Measurements from ENCODE around the gene GSTT2. TPM values are rescaled to one million over a fixed set of nuclear protein-coding genes. Genes with fewer than 3 reads are reported as not detected.

The GSTT2 gene
- total and polyA plus RNA-seq, 2 experiments from 2014 or later = 0.44 TPM; not detected in 1

- no peak overlapping the region for H3K27ac ChIP-seq (ENCODE audit: low read depth)
- H3K4me1 Mint-ChIP-seq = peaks cover 6% of the 10 kb centered on the region; the same call in 2 of the 3 replicates
- no peak overlapping the region for H3K27ac Mint-ChIP-seq
- H2AFZ ChIP-seq = no peak overlapping the region
- no peaks in the 10 kb centered on the region for H3K36me3 ChIP-seq (ENCODE audit: insufficient read depth)
- no peaks in the 10 kb centered on the region for H3K9me2 ChIP-seq (ENCODE audit: insufficient read depth)
- H3K79me2 ChIP-seq (replicated peaks; ENCODE audit: insufficient read depth) = peaks cover 58% of the 10 kb centered on the region
- no peaks in the 10 kb centered on the region for H3K27me3 ChIP-seq (ENCODE audit: insufficient read depth)
- no peaks in the 10 kb centered on the region; the same call in 2 of the 3 replicates for H3K9me3 Mint-ChIP-seq
- H3K4me1 ChIP-seq (ENCODE audit: insufficient read depth) = no peaks in the 10 kb centered on the region
- H3K4me3 ChIP-seq = no peak overlapping the region
- DNase-seq (ENCODE audit: low spot score) = no peak
- peaks cover 4% of the 10 kb centered on the region for H3K27me3 Mint-ChIP-seq (ENCODE audit: insufficient read depth, low read depth, poor library complexity)
- ATAC-seq = no peak
- no peaks in the 10 kb centered on the region for H3F3A ChIP-seq (replicated peaks; ENCODE audit: low read depth)
- H3K4me2 ChIP-seq = no peak overlapping the region
- H3K36me3 Mint-ChIP-seq (ENCODE audit: low read depth) = peaks cover 3% of the 10 kb centered on the region; the same call in 1 of the 3 replicates
- TF ChIP-seq STAT1 (IDR thresholded peaks at IDR 0.05; ENCODE audit: unreplicated experiment) = no peak
- no peak for TF ChIP-seq EZH2phosphoT487 (IDR thresholded peaks at IDR 0.05; ENCODE audit: unreplicated experiment)
- TF ChIP-seq CTCF (conservative IDR thresholded peaks at IDR 0.05; ENCODE audit: low read depth in 2 of 2) = no peak
- TF ChIP-seq POLR2AphosphoS5 (IDR thresholded peaks at IDR 0.05; ENCODE audit: low read depth) = no peak
- no peak for TF ChIP-seq EZH2 (IDR thresholded peaks at IDR 0.05; ENCODE audit: low read depth, unreplicated experiment)
- TF ChIP-seq ZNF331 (CRISPR knock-in tag; IDR thresholded peaks at IDR 0.05; ENCODE audit: low read depth) = no peak
- no peak for TF ChIP-seq ZNF114 (CRISPR knock-in tag; IDR thresholded peaks at IDR 0.05)
- TF ChIP-seq CREB1 (CRISPR knock-in tag; IDR thresholded peaks at IDR 0.05; ENCODE audit: low read depth) = no peak
- no peak for TF ChIP-seq REST (IDR thresholded peaks at IDR 0.05; ENCODE audit: unreplicated experiment)
- TF ChIP-seq ETS1 (IDR thresholded peaks at IDR 0.05) = no peak
- TF ChIP-seq NANOG (IDR thresholded peaks at IDR 0.05; ENCODE audit: borderline replicate concordance) = no peak
- TF ChIP-seq JUNB (IDR thresholded peaks at IDR 0.05; ENCODE audit: unreplicated experiment) = no peak
- no peak for TF ChIP-seq ZNF462 (CRISPR knock-in tag; IDR thresholded peaks at IDR 0.05)
- H4K20me1 ChIP-seq (replicated peaks; ENCODE audit: insufficient read depth) = peaks cover 3% of the 10 kb centered on the region; the same call in 1 of the 2 replicates
- H3K4me3 Mint-ChIP-seq = no peak overlapping the region
Measured at GRCh38 chr22:24024354-24024753, 44.4 kb downstream of the GSTT2 start.

Measured in GM23338 (cell line).